Measurements from ENCODE around the gene TCF19.

GRCh38 chr6:31174378-31174777 is 16.0 kb downstream of the TCF19 start:
- TF ChIP-seq CTCF (IDR thresholded peaks at IDR 0.05) (no peak), POLR2A (IDR thresholded peaks at IDR 0.05) (no peak)
